HG02970 (cell line): Measurements from ENCODE around the gene GAS7.
"Not testable (repeated sequence)": the region's sequence is repeated elsewhere in the genome, so short reads cannot be mapped to it uniquely, and the experiment has no call there.

Experiments used
- ATAC-seq: cut with Tn5 transposase; IDR thresholded peaks from one replicate; pipeline ENCODE4 v1.9.1; 2021; ENCODE audit warnings: mild to moderate bottlenecking, moderate library complexity, moderate number of reproducible peaks; ENCODE audit not compliant: unreplicated experiment, low FRiP score

Gene GAS7

GRCh38 chr17:10116267-10116666 lies 82.1 kb downstream of the GAS7 start:
- no peak for ATAC-seq

GRCh38 chr17:10115536-10115932 lies 82.9 kb downstream of the GAS7 start:
- no peak for ATAC-seq

DNA sequence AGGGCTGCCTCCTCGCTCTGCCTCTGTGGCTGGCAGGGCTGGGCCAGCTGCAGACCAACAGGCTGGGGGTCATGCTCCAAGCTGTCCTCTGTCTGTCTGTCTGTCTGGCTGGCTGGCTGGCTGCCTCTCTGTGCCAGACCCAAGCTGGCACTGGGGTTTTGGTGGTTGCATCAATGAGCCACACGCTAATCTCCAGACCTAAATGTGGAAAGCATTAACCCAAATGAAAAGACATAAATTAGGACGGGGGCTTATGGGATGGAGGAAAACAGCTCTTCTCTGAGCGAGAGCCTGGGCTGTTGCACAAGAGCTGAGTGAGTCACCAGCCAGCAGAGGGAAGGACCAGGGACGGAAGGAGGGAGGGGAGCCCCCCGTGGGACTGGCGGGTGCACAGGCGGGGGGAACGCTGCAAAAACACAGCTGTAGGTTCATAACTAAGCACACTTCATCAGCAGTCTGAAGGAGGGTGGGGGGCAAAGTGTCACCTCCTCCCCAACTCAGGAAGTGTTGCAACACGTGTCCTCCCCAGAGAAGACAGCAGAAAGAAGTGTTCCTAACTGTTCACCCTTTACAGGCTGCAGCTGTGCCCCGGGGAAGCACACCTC lies 83.4 kb downstream of the GAS7 start:
- no peak for ATAC-seq

DNA sequence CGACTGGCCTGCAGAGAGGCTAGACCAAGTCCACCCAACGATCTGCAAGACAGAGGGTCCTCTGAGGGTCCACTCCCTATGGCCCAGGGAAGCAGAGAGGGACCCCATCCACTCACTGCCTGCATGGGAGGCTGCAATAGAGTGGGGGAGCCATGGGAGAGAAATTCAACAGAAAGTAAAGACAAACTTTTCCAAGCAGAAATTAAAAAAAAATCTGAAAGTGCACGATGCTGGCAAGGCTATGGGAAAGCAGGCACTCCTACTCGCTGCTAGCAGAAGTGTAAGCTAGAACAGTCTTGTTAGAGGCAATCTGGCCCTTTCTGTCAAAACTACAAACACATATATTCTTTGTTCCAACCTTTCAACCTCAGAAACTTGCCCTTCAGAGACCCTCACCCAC lies 85.4 kb downstream of the GAS7 start:
- ATAC-seq, result no peak

GRCh38 chr17:10111907-10112452 lies 86.4 kb downstream of the GAS7 start:
- no peak for ATAC-seq

GRCh38 chr17:10109146-10109545 lies 89.3 kb downstream of the GAS7 start:
- no peak for ATAC-seq

- no peak for ATAC-seq
Measured at GRCh38 chr17:10107316-10108165, 90.9 kb downstream of the GAS7 start.

- ATAC-seq, result no peak
Measured at GRCh38 chr17:10106067-10106466, 92.3 kb downstream of the GAS7 start.

DNA sequence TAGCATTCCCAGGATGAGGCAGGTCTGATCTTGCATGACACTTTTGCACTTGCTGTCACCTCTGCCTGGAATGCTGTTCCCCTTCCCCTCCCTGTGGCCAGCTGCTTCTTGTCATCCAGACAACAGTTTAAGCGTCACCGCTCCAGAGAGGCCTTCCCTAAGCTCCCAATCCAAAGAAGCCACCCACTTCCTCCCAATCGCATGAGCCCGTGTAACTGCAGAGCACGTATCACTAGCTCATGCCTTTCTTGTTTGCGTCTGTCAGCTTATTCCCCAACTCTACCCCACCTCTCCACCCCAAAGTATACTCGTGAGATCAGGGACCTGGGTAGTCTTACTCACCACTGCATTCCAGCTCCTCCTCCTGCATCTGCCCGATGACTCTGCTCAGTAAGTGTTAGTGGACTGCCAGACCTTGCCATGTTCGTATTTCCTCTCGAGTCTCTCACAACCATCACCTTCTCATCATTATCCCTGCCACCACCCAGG lies 92.8 kb downstream of the GAS7 start:
- no peak for ATAC-seq

GRCh38 chr17:10103712-10104111 lies 94.7 kb downstream of the GAS7 start:
- no peak for ATAC-seq

DNA sequence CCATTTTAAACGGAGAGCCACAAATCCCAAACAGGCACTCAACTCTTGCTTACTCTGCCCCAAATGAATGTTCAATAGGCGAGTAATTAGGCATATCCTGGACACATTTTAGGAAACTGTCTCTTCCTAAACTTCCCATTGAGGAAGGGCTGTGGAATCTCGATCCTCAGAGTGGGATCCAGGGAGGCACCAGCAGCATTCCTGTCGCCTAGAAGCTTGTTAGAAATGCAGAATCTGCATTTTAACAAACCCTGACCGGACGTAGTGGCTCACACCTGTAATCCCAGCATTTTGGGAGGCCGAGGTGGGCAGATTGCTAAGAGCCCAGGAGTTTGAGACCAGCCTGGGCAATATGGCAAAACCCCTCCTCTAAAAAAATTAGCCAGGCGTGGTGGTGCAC lies 95.6 kb downstream of the GAS7 start:
- no peak for ATAC-seq

DNA sequence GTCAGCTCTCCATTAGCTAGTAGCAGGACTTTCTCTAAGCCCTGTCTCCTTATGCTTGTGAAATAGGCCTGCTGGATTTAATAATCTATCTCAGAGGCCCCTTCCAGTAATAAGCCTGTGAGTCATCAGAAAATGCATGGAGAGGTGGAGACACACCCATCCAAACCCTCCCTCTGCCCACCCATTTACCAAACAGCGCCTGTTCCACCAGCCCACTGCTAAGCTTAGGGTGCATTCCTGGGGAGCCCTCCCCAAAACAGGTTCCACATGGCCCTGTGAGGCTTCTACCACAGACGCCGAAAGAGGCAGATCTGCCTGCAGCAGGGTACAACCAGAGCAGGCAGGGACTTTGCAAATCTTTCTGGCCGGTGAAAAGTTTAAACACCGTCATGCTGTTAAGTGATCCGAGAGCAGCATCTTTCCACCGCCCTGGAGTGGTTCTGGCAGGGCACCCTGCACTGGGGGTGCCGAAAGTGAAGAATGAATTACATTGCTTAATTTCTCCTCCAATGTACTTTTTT lies 99.3 kb downstream of the GAS7 start:
- ATAC-seq, result no peak

GRCh38 chr17:10096596-10096995 lies 101.8 kb downstream of the GAS7 start:
- no peak for ATAC-seq

GRCh38 chr17:10095295-10095694 lies 103.1 kb downstream of the GAS7 start:
- ATAC-seq, result not testable (repeated sequence)

GRCh38 chr17:10094797-10095196 lies 103.6 kb downstream of the GAS7 start:
- no peak for ATAC-seq

- no peak for ATAC-seq
Measured at GRCh38 chr17:10092595-10092994, 105.8 kb downstream of the GAS7 start.

DNA sequence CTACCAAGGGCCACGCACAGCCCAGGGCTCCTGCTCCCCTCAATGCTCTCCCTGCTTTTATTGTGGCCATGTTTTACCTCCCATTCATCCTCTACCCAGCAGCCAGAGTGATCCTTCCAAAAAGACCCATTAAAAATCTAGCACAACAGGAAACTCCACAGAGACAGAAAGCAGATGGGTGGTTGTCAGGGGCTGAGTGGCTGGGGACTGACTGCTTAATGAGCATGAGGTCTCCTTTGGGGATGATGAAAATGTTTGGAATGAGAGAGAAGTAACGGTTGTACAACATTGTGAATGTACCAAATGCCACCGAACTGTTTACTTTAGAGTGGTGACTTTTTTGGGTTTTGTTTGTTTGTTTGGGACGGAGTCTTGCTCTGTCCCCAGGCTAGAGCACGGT lies 107.4 kb downstream of the GAS7 start:
- no peak for ATAC-seq

- no peak for ATAC-seq
Measured at GRCh38 chr17:10089196-10089804, 109.1 kb downstream of the GAS7 start.

DNA sequence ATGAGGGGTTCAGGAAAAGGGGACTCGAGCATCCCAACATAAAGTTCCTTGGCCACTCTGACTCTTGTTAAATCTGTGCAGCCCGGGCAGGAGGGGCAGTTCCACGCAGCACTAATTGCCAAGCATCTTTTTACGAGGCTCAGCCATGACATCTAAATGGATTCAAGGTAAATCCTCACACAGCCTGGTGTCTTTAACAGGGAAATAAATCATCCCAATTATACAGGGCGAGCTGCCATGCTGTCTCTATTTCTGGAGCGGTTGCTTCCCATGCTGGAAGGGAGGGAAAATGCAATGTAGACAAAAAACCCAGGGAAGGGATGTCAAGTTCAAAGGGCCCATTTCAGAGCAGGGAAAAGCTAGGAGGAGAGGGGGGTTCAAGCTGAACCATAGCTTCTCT lies 110.0 kb downstream of the GAS7 start:
- ATAC-seq, result no peak

GRCh38 chr17:10087355-10087754 lies 111.1 kb downstream of the GAS7 start:
- ATAC-seq, result no peak

DNA sequence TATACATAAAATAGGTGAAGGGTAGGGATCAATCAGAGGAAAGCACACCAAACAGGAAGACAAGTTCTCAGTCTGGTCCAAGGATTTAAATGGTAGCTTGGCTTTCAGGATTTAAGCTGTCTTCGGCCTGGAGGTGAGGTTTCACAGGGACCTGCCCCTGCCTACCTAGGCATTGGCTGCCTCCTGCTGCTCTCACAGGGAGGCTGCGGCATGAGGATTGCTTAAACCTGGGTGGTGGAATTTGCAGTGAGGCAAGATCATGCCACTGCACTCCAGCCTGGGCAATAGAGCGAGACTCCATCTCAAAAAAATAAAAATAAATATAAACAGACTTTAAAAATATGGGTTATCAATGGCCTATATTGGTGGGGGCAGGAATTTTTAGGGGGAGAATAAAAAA lies 114.5 kb downstream of the GAS7 start:
- no peak for ATAC-seq
